NK-92 (cell line): ENCODE data around the gene TEDDM1.

Experiments used
- DNase-seq: peaks from one replicate; lab custom pipeline; 2025; ENCODE audit not compliant: unreplicated experiment; lab: John Stamatoyannopoulos, UW

TEDDM1 gene

GRCh38 chr1:182407724-182408123 is 7.3 kb upstream of the TEDDM1 start:
- no peak for DNase-seq

- DNase-seq = no peak
Measured at GRCh38 chr1:182406012-182406411, 5.5 kb upstream of the TEDDM1 start.

GRCh38 chr1:182405578-182405977 is 5.1 kb upstream of the TEDDM1 start:
- DNase-seq = no peak

GRCh38 chr1:182404781-182405180 is 4.3 kb upstream of the TEDDM1 start:
- no peak for DNase-seq

GRCh38 chr1:182397653-182398393 is 2.6 kb downstream of the TEDDM1 start:
- DNase-seq = no peak

- no peak for DNase-seq
Measured at GRCh38 chr1:182395906-182396305, 4.6 kb downstream of the TEDDM1 start.

- no peak for DNase-seq
Measured at GRCh38 chr1:182394055-182394775, 6.3 kb downstream of the TEDDM1 start.

GRCh38 chr1:182392050-182393028 is 8.1 kb downstream of the TEDDM1 start:
- no peak for DNase-seq

GRCh38 chr1:182391362-182392049 is 9.0 kb downstream of the TEDDM1 start, which contains the start of gene GLUL:
GLUL (minus strand) TSS chr1:182391790; CDS start chr1:182388737, 3,053 bp downstream.
- no peak for DNase-seq

- no peak for DNase-seq
Measured at GRCh38 chr1:182391028-182391361, 9.5 kb downstream of the TEDDM1 start.

- no peak for DNase-seq
Measured at GRCh38 chr1:182389619-182390047, 10.8 kb downstream of the TEDDM1 start.

GRCh38 chr1:182388392-182389134 is 11.9 kb downstream of the TEDDM1 start:
- no peak for DNase-seq

GRCh38 chr1:182387566-182387965 is 12.9 kb downstream of the TEDDM1 start:
- no peak for DNase-seq

- DNase-seq = no peak
Measured at GRCh38 chr1:182386980-182387379, 13.5 kb downstream of the TEDDM1 start.

GRCh38 chr1:182385885-182386853 is 14.3 kb downstream of the TEDDM1 start:
- DNase-seq = no peak

GRCh38 chr1:182384387-182384960 is 16.0 kb downstream of the TEDDM1 start:
- DNase-seq = no peak

GRCh38 chr1:182383934-182384333 is 16.5 kb downstream of the TEDDM1 start:
- DNase-seq = no peak

GRCh38 chr1:182383037-182383661 is 17.3 kb downstream of the TEDDM1 start:
- no peak for DNase-seq
